OCI-LY7 (cell line): ENCODE measurements around the gene AOC2. TPM values are rescaled to one million over a fixed set of nuclear protein-coding genes. Genes with fewer than 3 reads are reported as not detected.

Experiments
- BruUV-seq: library from RNA; stranded (reverse); fragments of 400-500 nt; replicated peaks from 2 replicates; lab custom pipeline; 2021; lab: Mats Ljungman, UMichigan
- CTCF ChIA-PET: fragments of 300-600 bp; sonication (Branson Sonifier 250); formaldehyde crosslinking; loops from one replicate; lab custom pipeline; 2022; ENCODE audit warnings: antibody characterized with exemption; ENCODE audit not compliant: unreplicated experiment; lab: Charles Lee
- POLR2A ChIA-PET: fragments of 300-600 bp; sonication (Branson Sonifier 250); formaldehyde crosslinking; loops from one replicate; lab custom pipeline; 2022; ENCODE audit warnings: antibody characterized with exemption; lab: Charles Lee
- DNase-seq: peaks from one replicate; pipeline ENCODE4 v3.0.0-alpha.2; 2015; ENCODE audit warnings: low spot score
- H2AFZ ChIP-seq: fragments of 200-600 bp; sonication (generic), shearing (Covaris generic); 2 replicates; pipeline ENCODE4 v1.6.1; 2014; ENCODE audit warnings: mild to moderate bottlenecking, antibody characterized with exemption, low read length, moderate library complexity
- H3K27ac ChIP-seq: fragments of 200-600 bp; sonication (generic); 2 replicates; pipeline ENCODE4 v1.5.1; 2014; ENCODE audit warnings: mixed run types, low read depth, mild to moderate bottlenecking, moderate library complexity, low read length, inconsistent platforms; ENCODE audit not compliant: poor library complexity, severe bottlenecking
- H3K36me3 ChIP-seq: fragments of 200-600 bp; sonication (generic); 2 replicates; pipeline ENCODE4 v1.6.1; 2014; ENCODE audit warnings: mild to moderate bottlenecking, antibody characterized with exemption, low read length, moderate library complexity, mixed read lengths; ENCODE audit not compliant: insufficient read depth
- H3K4me1 ChIP-seq: fragments of 200-600 bp; sonication (generic); 2 replicates; pipeline ENCODE4 v1.5.1; 2014; ENCODE audit warnings: mild to moderate bottlenecking, low read length; ENCODE audit not compliant: insufficient read depth, poor library complexity, severe bottlenecking
- H3K4me2 ChIP-seq: fragments of 200-600 bp; sonication (generic); 2 replicates; pipeline ENCODE4 v1.6.1; 2014; ENCODE audit warnings: mild to moderate bottlenecking, low read length
- H3K4me3 ChIP-seq: fragments of 200-600 bp; sonication (generic); 2 replicates; pipeline ENCODE4 v1.5.1; 2014; ENCODE audit warnings: mild to moderate bottlenecking, low read depth, low read length; ENCODE audit not compliant: poor library complexity, severe bottlenecking
- H3K79me2 ChIP-seq: fragments of 200-600 bp; sonication (generic); 2 replicates; pipeline ENCODE4 v1.6.1; 2016; ENCODE audit warnings: low read depth, mild to moderate bottlenecking, low read length, moderate library complexity, mixed read lengths; ENCODE audit not compliant: insufficient read depth
- H3K9me2 ChIP-seq: fragments of 200-600 bp; sonication (generic); 2 replicates; pipeline ENCODE4 v1.6.1; 2016; ENCODE audit warnings: mild to moderate bottlenecking, low read length, mixed read lengths; ENCODE audit not compliant: insufficient read depth
- H3K9me3 ChIP-seq: fragments of 200-600 bp; sonication (generic); 2 replicates; pipeline ENCODE4 v1.6.1; 2014; ENCODE audit warnings: mild to moderate bottlenecking, mixed run types, low read length, mixed read lengths
- H4K20me1 ChIP-seq: fragments of 200-600 bp; sonication (generic); 2 replicates; pipeline ENCODE4 v1.6.1; 2014; ENCODE audit warnings: mild to moderate bottlenecking, antibody characterized with exemption, low read length, moderate library complexity, mixed read lengths; ENCODE audit not compliant: insufficient read depth
- CTCF ChIP-seq: fragments of 200-600 bp; sonication (generic); conservative IDR thresholded peaks from 2 replicates; pipeline ENCODE4 v1.5.1; 2014; ENCODE audit warnings: mild to moderate bottlenecking, antibody characterized with exemption, low read length, moderate library complexity, mixed read lengths
- EZH2phosphoT487 ChIP-seq: fragments of 200-600 bp; sonication (generic); IDR thresholded peaks from 2 replicates; pipeline ENCODE4 v1.6.1; 2018; ENCODE audit warnings: low read depth, borderline replicate concordance, mild to moderate bottlenecking, mixed run types, antibody characterized with exemption, low read length, moderate library complexity, mixed read lengths
- intact Hi-C: fragments of 100-400 bp; cut with micrococcal nuclease; formaldehyde crosslinking; loops from one replicate; pipeline ENCODE4 v1.10.0; 2022; ENCODE audit not compliant: unreplicated experiment
- total RNA-seq, 2 experiments: library from RNA; depleted of rRNA in 1 of 2; stranded (reverse); fragments of >200 nt in 1 of 2; shearing (Covaris generic) in 1 of 2; gene quantifications; 2 replicates each; pipeline ENCODE4 v1.2.3, GENCODE V29; 2014 to 2022

AOC2 gene
- total RNA-seq, 2 experiments from 2014 or later = 3.3 to 5.4 TPM

- intact Hi-C loops = loop anchor here (2.0 kb wide), 1 partner anchor 95 kb away; no protein-coding TSS in a partner anchor
- POLR2A ChIA-PET = no interaction called here
- BruUV-seq = TSS peak; percentile 59
These were observed 2.2 kb upstream of the AOC2 start for GRCh38 chr17:42841975-42842685.

GRCh38 chr17:42843358-42843934 is 934 bp upstream of the AOC2 start:
- Histone ChIP-seq H2AFZ (no peak overlapping the region), H3K4me1 (no peaks in the 10 kb centered on the region), H3K36me3 (peaks cover 74% of the 10 kb centered on the region), H3K27ac (no peak overlapping the region), H4K20me1 (no peaks in the 10 kb centered on the region), H3K9me3 (no peaks in the 10 kb centered on the region), H3K79me2 (no peaks in the 10 kb centered on the region), H3K4me2 (no peak overlapping the region), H3K9me2 (no peaks in the 10 kb centered on the region), H3K4me3 (no peak overlapping the region)
- BruUV-seq = no TSS peak
- peak; percentile 56 for DNase-seq
- POLR2A ChIA-PET = no interaction called here
- intact Hi-C loops = loop anchor here (1.0 to 2.0 kb wide), 2 partner anchors 86 to 93 kb away; no protein-coding TSS in a partner anchor
- CTCF ChIA-PET = no interaction called here
- TF ChIP-seq CTCF = peak; percentile 85
- no peak for TF ChIP-seq EZH2phosphoT487

More at GRCh38 chr17:42841975-42842685, 2.2 kb upstream of the AOC2 start:
- CTCF ChIA-PET = no interaction called here
- Histone ChIP-seq H3K4me2 (no peak overlapping the region), H3K4me3 (no peak overlapping the region), H3K79me2 (no peaks in the 10 kb centered on the region), H3K36me3 (peaks cover 88% of the 10 kb centered on the region), H3K9me3 (no peaks in the 10 kb centered on the region), H2AFZ (no peak overlapping the region), H3K4me1 (no peaks in the 10 kb centered on the region), H3K9me2 (no peaks in the 10 kb centered on the region), H4K20me1 (no peaks in the 10 kb centered on the region), H3K27ac (no peak overlapping the region)
- TF ChIP-seq CTCF (no peak), EZH2phosphoT487 (no peak)
- no peak for DNase-seq
